Parathyroid adenoma (tissue), 2 donors: Measurements from ENCODE around the gene ARAP1.

Source experiments
- H2AFZ ChIP-seq: fragments of 300-600 bp; sonication (generic); one replicate; pipeline ENCODE4 v1.7.0; 2017; ENCODE audit warnings: antibody characterized with exemption, mild to moderate bottlenecking
- H3K27ac ChIP-seq: fragments of 300-600 bp; sonication (generic); one replicate; pipeline ENCODE4 v1.7.0; 2017
- H3K27me3 ChIP-seq: fragments of 300-600 bp; sonication (generic); one replicate; pipeline ENCODE4 v1.7.0; 2017; ENCODE audit warnings: low read length; ENCODE audit not compliant: control insufficient read depth, insufficient read depth
- H3K36me3 ChIP-seq: fragments of 300-600 bp; sonication (generic); one replicate; pipeline ENCODE4 v1.7.0; 2017; ENCODE audit warnings: low read length; ENCODE audit not compliant: control insufficient read depth, insufficient read depth
- H3K4me1 ChIP-seq: fragments of 300-600 bp; sonication (generic); one replicate; pipeline ENCODE4 v1.7.0; 2017; ENCODE audit warnings: control low read depth
- H3K4me2 ChIP-seq: fragments of 300-600 bp; sonication (generic); one replicate; pipeline ENCODE4 v1.7.0; 2017; ENCODE audit warnings: low read length
- H3K4me3 ChIP-seq: fragments of 300-600 bp; sonication (generic); one replicate; pipeline ENCODE4 v1.7.0; 2017; ENCODE audit warnings: low read depth, low read length
- H3K79me2 ChIP-seq: fragments of 300-600 bp; sonication (generic); one replicate; pipeline ENCODE4 v1.7.0; 2017; ENCODE audit warnings: control low read depth
- H3K9ac ChIP-seq: fragments of 300-600 bp; sonication (generic); one replicate; pipeline ENCODE4 v1.7.0; 2017; ENCODE audit warnings: mild to moderate bottlenecking
- H3K9me3 ChIP-seq: fragments of 300-600 bp; sonication (generic); one replicate; pipeline ENCODE4 v1.7.0; 2017; ENCODE audit warnings: low read length; ENCODE audit not compliant: control insufficient read depth
- CTCF ChIP-seq: fragments of 300-600 bp; sonication (generic); IDR thresholded peaks from one replicate; pipeline ENCODE4 v1.7.0; 2017; ENCODE audit warnings: antibody characterized with exemption, mild to moderate bottlenecking
- donor health status: primary hyperparathyroidism.

Gene ARAP1

DNA sequence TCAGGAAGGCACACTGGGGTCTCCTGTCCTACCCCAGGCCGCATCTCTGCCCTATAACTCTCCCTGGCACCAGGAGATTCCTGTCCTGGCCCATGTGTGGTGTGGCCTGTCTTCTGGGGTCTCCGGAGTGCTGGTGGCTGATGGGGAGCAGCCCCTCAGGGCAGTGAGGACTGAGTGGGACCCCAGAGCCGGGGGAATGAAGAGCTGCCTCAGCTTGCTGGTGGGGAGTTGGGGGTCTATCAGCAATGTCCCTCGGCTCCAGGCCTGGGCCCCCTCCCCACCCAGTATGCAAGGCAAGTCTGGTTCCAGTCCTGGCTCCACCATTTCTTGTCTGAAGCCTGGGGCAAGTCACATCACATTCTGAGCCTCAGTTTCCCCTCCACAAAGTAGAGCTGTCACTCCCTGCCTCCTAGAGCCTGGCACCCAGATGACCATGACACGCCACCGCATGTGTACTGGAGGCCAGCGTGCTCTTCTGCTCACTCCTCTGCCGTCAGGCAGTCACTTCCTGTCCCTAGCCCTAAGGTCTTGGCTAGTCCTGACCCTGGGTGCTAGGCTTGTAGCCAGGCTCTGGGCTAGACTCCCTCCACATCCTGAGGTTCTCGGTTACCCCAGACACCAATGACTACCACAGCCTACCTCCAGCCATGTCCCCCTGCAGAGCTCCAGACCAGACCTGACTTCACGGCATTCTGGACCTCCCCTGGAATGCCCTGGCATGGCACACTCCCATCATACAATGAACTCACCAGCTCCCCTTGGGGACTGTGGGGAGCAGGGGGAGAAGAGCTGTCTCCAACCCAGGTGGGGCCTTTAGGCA is 12.8 kb downstream of the ARAP1 start:
- Histone ChIP-seq H3K27ac (no peak overlapping the region), H3K79me2 (no peaks in the 10 kb centered on the region), H3K9me3 (no peaks in the 10 kb centered on the region), H3K4me1 (no peaks in the 10 kb centered on the region), H3K27me3 (no peaks in the 10 kb centered on the region), H3K4me2 (no peak overlapping the region), H2AFZ (no peak overlapping the region), H3K36me3 (no peaks in the 10 kb centered on the region), H3K9ac (no peak overlapping the region), H3K4me3 (no peak overlapping the region)
- TF ChIP-seq CTCF = no peak

- Histone ChIP-seq H2AFZ (no peak overlapping the region), H3K9ac (no peak overlapping the region), H3K4me1 (no peaks in the 10 kb centered on the region), H3K4me3 (no peak overlapping the region), H3K27me3 (no peaks in the 10 kb centered on the region), H3K9me3 (no peaks in the 10 kb centered on the region), H3K4me2 (no peak overlapping the region), H3K27ac (no peak overlapping the region), H3K36me3 (no peaks in the 10 kb centered on the region), H3K79me2 (no peaks in the 10 kb centered on the region)
- no peak for TF ChIP-seq CTCF
These were observed 13.7 kb downstream of the ARAP1 start for GRCh38 chr11:72738199-72739141.

- H3K36me3 ChIP-seq = no peaks in the 10 kb centered on the region
- no peaks in the 10 kb centered on the region for H3K4me1 ChIP-seq
These were observed 14.9 kb downstream of the ARAP1 start for GRCh38 chr11:72737336-72737735.

DNA sequence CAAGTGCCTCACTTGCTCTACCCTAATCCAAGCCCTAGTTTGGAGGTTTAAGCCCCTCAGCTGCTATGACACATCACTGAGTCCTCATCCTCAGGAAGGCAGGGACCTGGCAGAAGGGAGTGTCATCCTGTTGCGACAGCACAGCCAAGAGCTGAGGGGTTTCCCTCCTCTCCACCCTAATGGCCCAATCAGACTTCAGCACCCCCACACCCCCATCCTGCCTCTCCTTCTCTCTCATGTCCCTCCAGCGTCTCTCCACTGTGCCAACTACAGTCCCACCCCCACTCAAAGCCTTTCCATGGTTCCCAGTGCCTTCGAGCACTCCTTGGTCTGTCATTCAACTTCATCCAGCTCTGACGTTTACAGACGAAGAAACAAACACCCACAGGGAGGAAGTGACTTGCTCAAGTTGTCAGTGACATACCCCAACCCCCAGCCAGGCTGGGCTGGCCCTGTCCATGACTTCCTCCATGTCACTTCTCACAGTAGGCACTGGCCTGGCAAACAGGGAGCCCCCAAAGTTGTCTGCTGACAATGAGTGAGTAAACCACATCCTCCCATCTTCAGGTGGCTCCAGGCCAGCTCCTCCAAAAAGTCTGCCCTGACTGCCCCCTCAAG is 15.6 kb downstream of the ARAP1 start:
- Histone ChIP-seq H3K27me3 (no peaks in the 10 kb centered on the region), H2AFZ (no peak overlapping the region), H3K9ac (no peak overlapping the region), H3K79me2 (no peaks in the 10 kb centered on the region), H3K4me3 (no peak overlapping the region), H3K36me3 (no peaks in the 10 kb centered on the region), H3K4me2 (no peak overlapping the region), H3K4me1 (no peaks in the 10 kb centered on the region), H3K27ac (no peak overlapping the region), H3K9me3 (no peaks in the 10 kb centered on the region)
- TF ChIP-seq CTCF = no peak

More at GRCh38 chr11:72737336-72737735, 14.9 kb downstream of the ARAP1 start:
- Histone ChIP-seq H2AFZ (no peak overlapping the region), H3K27ac (no peak overlapping the region), H3K9ac (no peak overlapping the region), H3K4me2 (no peak overlapping the region), H3K4me3 (no peak overlapping the region), H3K79me2 (no peaks in the 10 kb centered on the region), H3K27me3 (no peaks in the 10 kb centered on the region), H3K9me3 (no peaks in the 10 kb centered on the region)
- no peak for TF ChIP-seq CTCF
